Measurements from ENCODE around the gene ACSBG1.
A peak's percentile ranks its signal among the peaks of the same experiment; 100 is the strongest.
"Not testable (repeated sequence)": the region's sequence is repeated elsewhere in the genome, so short reads cannot be mapped to it uniquely, and the experiment has no call there.

Gene ACSBG1

DNA sequence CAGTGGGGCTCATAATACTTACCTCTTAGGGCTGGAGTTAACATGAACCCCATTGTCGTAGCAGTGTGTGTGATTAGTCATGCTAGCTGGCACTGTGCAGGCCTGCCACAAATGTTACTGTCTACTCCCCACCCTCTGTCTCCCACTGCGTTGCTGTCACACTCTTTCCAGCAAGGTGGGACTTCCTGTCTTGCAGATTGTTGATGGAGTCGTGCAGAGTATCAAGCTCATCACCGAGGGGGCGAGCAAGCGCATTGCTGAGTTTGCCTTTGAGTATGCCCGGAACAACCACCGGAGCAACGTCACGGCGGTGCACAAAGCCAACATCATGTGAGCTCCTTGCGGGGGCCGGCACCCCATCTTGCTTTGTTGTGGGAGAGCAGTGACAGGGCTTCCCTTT is 72.3 kb downstream of the ACSBG1 start:
- no peak for DNase-seq

GRCh38 chr15:78159395-78159794 is 75.0 kb downstream of the ACSBG1 start:
- DNase-seq, result no peak

DNA sequence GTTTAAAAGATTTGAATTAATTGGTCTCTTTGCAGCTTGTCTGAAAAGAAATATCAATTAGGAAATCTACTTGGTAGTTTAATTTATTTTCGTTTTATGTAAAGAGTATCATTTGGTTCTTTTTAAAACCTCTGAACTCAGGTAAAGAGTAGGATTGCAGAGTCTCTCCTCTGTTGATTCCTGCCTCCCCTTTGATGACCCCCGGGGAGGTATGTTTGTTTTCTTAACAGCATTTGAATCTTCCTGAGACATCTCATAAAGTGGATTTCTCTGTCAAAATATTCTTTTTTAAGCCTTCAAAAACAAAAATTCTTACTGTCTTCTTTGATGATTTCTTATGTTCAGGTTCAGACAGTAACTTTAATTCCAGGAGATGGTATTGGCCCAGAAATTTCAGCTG is 77.2 kb downstream of the ACSBG1 start:
- no peak for DNase-seq

DNA sequence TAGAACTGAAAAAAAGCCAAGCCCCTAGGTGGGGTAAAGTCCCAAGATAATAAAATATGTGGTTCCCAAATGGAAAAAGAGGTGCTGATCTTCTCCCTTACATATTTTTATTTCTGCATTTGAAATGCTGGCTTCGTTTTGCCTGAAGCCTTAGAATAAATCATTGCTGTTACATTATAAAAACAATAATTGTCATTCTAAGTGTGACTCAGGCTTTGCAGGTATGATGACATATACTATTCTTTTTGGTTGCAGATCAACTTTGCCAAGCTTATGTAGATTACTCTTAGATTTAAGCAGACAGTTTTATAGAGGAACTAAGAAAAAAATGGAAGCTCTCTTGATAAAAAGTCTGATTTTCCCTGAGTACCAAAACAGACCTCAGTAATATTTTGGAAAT is 77.7 kb downstream of the ACSBG1 start:
- DNase-seq, result no peak

DNA sequence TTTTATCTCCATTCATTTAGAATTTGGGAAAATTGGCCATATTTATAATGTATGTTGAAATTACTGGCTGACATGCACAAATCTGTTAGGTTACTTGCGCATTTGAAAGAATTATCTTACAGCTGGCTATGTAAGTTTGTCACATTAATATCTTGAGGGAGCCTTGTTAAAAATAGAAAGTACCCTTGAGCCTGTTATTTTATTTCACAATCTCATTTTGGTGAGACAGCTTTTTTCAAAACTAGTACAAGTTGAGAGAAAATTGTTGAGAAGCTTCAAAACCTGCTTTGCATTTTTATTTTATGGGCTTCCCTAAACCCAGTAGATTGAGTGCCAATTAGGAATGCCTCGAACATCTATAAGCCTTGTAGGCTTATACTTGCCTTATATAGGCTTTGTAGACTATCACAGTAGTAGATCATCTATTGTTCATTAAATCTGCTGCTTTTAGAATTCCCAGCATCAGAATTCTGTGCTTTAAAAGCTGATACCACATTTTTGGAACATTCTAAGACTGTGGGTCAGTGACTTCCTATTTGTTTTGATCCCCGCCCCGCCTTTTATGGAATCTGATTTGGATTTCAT is 78.9 kb downstream of the ACSBG1 start:
- no peak for DNase-seq

DNA sequence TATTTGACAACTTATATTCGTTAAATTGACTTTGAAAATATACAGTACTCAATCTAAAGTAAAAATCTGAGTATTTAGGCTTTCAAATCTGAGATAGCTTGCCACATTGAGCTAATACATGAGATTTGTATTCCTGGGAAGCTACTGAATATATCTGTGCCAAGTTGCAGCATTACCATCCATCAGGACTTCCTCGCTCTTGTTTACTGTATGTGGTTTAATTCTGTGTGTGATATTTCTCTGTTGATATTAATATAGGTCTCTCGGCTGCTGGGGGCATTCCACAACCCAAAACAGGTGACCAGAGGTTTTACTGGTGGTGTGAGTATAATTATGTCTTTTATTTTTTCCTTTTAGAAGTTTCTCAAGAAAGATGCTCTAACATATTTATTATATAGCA is 79.4 kb downstream of the ACSBG1 start:
- DNase-seq, result no peak

GRCh38 chr15:78151075-78151474 is 83.3 kb downstream of the ACSBG1 start:
- DNase-seq, result not testable (repeated sequence)

- DNase-seq, result no peak
Measured at GRCh38 chr15:78149805-78150751, 84.3 kb downstream of the ACSBG1 start.

DNA sequence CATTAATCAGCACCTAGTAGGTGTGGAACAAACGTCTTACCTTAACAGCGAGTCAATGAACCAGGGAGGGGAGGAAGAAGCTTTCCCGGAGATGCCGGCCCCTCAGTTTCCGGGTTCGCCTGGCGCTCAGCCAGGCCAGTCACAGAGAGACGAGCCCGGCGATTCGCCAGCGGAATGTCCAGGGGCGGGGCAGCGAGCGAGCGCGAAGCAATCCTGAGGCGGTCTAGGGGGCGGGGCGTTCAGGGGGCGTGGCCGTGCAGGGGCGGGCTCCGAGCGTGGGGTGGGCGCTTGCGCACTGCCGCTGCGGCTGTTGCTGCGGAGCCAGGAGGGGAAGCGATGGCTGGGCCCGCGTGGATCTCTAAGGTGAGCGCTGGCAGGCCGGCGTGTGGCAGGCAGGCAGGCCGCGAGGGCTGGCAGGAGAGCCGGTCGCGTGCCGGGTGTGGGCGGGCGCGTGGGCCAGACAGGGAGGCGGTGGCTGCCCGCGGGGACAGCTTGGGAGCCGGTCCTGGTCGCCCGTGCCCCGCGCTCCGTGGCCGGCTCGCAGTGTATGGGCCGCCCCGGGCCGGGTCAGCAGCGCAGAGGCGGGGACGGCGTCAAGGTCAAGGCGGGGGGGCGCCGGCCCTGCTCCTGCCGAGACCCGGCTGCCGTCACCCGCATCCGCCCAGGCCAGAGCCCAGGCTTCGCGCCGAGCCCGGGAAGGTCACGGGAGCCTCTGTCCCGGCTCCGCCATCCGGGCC is 85.1 kb downstream of the ACSBG1 start, which contains the start of gene IDH3A:
Gene IDH3A (plus strand): TSS at position 295 of the 737 bp plus-strand sequence. CDS start 42 bp downstream, at position 337.
- peak; percentile 99 for DNase-seq

GRCh38 chr15:78148392-78149067 is 85.8 kb downstream of the ACSBG1 start:
- DNase-seq, result no peak

- no peak for DNase-seq
Measured at GRCh38 chr15:78147566-78147965, 86.8 kb downstream of the ACSBG1 start.

DNA sequence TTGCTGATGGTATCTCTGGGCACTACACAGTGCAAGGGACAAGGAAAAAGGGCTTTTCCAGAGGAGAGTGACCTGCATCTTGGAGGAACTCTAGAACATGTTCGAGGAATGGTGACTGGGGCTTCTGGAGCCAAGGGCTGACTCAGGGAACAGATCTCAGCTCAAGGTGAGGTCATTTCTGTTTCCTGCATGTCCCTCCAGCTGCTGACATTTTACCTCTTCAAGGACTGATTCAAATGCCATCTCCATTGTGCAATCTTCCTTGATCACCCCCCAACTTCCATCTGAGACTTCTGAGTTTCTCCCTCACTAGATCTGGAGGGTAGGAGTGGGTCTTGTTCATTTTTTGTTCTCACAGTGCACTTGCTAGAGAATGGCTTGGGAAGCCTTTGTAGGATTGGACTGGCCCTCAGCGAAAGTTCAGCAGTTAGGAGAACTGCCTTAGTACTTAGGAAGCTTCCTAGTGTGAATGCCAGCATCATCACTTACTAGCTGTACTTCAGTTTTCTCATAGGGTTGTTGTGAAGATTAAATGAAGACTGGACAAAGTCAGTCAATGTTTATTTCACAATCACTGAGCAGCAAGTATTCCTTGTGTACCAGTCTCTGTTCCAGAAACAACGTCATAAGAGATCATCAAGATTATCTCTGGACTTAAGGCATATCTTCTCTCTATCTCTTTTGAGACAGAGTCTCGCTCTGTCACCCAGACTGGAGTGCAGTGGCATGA is 87.8 kb downstream of the ACSBG1 start:
- DNase-seq, result no peak

DNA sequence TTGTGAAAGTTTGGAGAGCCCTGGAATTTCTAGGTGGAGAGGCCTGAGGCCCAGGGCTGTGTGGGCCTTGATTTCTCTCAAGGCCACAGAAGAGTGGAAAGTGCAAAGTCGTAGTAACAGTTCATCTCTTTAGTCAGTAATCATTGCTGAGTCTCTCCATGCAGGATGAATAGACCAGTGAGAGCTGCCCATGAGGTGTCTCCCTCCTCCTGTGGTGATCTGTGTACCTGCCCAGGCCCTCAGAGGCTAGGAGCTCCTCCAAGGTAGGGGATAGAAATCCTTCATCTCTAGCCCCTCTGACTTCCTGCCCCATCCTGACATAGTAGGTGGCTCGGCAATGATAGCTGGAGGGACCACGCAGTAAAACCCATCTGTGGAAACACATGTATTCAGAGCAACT is 92.0 kb downstream of the ACSBG1 start:
- DNase-seq, result no peak

GRCh38 chr15:78140292-78140691 is 94.1 kb downstream of the ACSBG1 start:
- DNase-seq, result no peak

GRCh38 chr15:78139578-78139977 is 94.8 kb downstream of the ACSBG1 start:
- DNase-seq, result no peak

DNA sequence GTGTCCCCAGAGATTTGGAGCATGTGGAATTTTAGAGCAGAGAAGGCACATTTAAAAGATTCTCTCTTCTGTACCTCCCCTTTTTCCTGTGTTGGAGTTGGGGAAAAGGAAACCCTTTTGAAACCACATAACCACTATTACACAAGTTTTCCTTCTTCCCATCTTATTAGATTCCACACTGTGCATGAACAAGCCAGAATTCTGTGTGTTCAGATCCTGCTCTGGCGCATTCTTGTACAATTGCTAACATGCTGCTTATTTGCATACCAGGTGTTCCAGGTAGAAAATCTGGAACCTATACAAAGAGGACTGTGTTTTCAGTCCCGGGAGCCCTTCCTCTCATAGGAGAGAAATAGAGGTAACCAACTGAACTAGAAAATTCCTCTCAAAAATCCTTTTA is 100.6 kb downstream of the ACSBG1 start:
- no peak for DNase-seq

DNA sequence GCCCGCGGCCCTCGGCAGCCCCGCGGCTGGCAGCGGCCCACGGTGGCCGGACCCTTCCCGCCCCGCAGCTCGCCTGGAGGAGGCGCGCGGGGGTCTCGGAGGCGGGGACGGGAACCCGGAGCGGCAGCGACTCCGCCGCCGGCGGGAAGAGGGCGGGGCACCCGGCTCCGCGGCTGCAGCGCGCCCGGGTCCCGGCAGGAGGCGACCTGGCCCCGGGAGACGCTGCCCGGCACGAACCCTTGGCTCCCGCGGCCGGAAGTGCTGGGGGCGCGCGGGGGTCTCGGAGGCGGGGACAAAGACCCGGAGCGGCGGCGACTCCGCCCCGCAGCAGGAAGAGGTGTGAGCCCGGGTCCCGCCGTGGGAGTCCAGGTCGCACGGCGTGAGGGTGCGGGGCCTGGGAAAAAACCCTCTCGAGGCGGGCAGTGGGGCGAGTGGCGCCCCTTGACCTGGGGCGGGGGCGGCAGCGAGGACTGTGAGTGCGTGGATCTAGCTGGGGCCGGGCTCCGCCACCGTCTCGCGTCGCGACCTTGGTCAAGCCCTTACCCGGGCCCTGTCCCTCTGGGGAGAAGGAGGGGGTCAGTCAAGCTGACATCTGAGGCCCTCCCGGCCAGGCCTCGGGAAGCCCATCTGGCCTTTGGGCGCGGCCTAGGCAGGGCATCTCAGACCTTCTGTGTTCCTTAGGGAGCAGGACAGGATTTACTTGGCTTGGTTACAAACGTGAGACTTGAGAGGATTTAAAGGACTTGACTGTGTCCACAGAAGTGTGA is 102.9 kb downstream of the ACSBG1 start, which contains the start of gene CIB2:
Gene CIB2 (minus strand): TSS at position 151 of the 767 bp plus-strand sequence. CDS start 230 bp downstream, outside the sequence.
- peak; percentile 66 for DNase-seq

DNA sequence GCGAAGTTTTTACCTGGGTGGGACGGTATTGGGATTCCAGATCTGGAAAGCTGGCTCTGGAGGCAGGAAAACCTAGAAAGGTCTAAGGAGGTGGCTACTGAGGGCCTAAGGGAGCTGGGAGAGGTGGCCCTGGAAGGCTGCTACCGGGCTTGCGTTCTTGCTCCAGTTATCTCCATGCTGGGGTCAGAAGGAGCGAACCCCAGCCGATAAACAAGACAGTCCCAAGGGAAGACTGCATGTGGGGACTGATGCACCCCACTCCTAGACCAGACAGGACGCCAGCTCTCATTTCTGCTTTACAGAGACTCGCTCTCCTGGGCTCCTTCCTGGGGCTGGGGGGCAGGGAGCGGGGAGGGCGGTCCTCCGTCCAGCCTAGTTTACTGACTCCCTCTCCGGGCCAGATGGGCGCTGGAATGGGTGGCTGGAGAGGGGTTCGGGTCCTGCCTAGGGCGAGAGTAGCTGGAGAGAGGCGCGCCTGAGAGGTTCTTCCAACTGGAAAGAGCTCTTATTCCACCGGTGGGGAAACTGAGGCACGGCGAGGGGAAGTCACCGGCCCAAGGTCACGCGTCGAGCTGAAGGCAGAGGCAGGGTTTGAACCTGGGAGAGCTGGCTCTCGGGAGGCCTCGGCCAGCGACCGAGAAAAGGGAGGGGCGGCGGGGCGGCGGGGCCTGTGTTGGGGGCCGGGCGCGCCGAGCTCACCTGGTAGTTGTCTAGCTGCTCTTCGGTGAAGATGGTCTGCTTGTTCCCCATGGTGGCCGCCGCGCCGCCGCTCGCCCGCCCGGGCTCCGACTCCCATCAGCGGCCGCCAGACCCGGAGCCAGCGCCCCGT is 103.7 kb downstream of the ACSBG1 start:
- DNase-seq, result peak; percentile 44

- no peak for DNase-seq
Measured at GRCh38 chr15:78129751-78130287, 104.5 kb downstream of the ACSBG1 start.
